ENCODE measurements around the gene LRSAM1. TPM values are rescaled to one million over a fixed set of nuclear protein-coding genes. Genes with fewer than 3 reads are reported as not detected.
A peak's percentile ranks its signal among the peaks of the same experiment; 100 is the strongest.

Gene LRSAM1
- total and polyA plus RNA-seq, 2 of the 8 experiments (the other 6 are each of a cell fraction or from before 2014, with no cell fraction given), result 9.7 to 18.3 TPM

- H4K91ac ChIP-seq (replicated peaks; ENCODE audit: insufficient read length, low read length), result no peak overlapping the region
- H3K56ac ChIP-seq (replicated peaks; ENCODE audit: insufficient read length, low read depth, low read length), result no peak overlapping the region
- peak overlapping the region; percentile 92 to 99 (median 98) for H3K9ac ChIP-seq (replicated peaks in 1 of 4; ENCODE audit: extremely low read depth in 1 of 4, low read depth in 3 of 4, low read length in 3 of 4)
- H2BK120ac ChIP-seq (replicated peaks; ENCODE audit: low read depth, low read length), result no peak overlapping the region
- no peak for FAIRE-seq
- H3K9me3 ChIP-seq (ENCODE audit: insufficient read depth in 2 of 2, low read depth in 1 of 2, low read length in 1 of 2), result 0 out of 4 replicates have a peak, but pooled peaks cover 0 to 1% of the 10 kb centered on the region in 2 experiments
- H3K4ac ChIP-seq (replicated peaks; ENCODE audit: insufficient read length, low read depth, low read length), result no peak overlapping the region
- H3K27me3 ChIP-seq (replicated peaks in 1 of 4; ENCODE audit: control insufficient read depth in 3 of 4, extremely low read depth in 1 of 4, insufficient read depth in 3 of 4, low read length in 3 of 4), result no peaks in the 10 kb centered on the region
- no peak overlapping the region for H2BK15ac ChIP-seq (ENCODE audit: low read length)
- 66% methylated on average over 5 of the region's 5 CpGs; no CpG with 5 or more reads in 1 of the 2 experiments for WGBS, 2 experiments (ENCODE audit: extremely low coverage in 1 of 2, insufficient coverage in 1 of 2, insufficient read length in 1 of 2, insufficient replicate concordance in 2 of 2, low coverage in 1 of 2, low lambda C conversion rate in 2 of 2, missing lambda C conversion rate in 1 of 2)
- peak overlapping the region; percentile 56 for H3K27ac ChIP-seq (ENCODE audit: low read depth, low read length)
- no peak overlapping the region for H4K8ac ChIP-seq (ENCODE audit: extremely low read depth, insufficient read depth, low read length)
- H2BK5ac ChIP-seq (ENCODE audit: low read depth, low read length), result peak overlapping the region; percentile 73; the same call in 1 of the 2 replicates
- H2BK20ac ChIP-seq (ENCODE audit: low read length), result no peak overlapping the region
- no peak overlapping the region for H2AK5ac ChIP-seq (ENCODE audit: low read depth, low read length)
- peaks cover 36 to 63% (median 49%) of the 10 kb centered on the region in 4 experiments for H3K36me3 ChIP-seq (ENCODE audit: control insufficient read depth in 2 of 4, insufficient read depth in 4 of 4, low read length in 3 of 4)
- peaks cover 20 to 27% of the 10 kb centered on the region in 2 experiments for H4K20me1 ChIP-seq (replicated peaks in 1 of 2; ENCODE audit: control insufficient read depth in 1 of 2, insufficient read depth in 2 of 2, low read length in 2 of 2)
- peaks cover 17 to 38% of the 10 kb centered on the region in 2 experiments for H3K79me2 ChIP-seq (ENCODE audit: control insufficient read depth in 1 of 2, insufficient read depth in 2 of 2, low read length in 2 of 2)
- peaks cover 7% of the 10 kb centered on the region; the same call in 1 of the 2 replicates for H3K79me1 ChIP-seq (ENCODE audit: low read depth, low read length)
- H3K14ac ChIP-seq (ENCODE audit: insufficient read length), result no peak overlapping the region
- ChIA-PET CTCF (ENCODE audit: partially characterized antibody) (interaction anchor here (1.2 kb wide), 1 partner anchor 78 kb away, joined by 3 read pairs; no protein-coding TSS in a partner anchor), POLR2A (ENCODE audit: partially characterized antibody) (interaction anchor here (0.7 to 9.0 kb wide), 30 partner anchors 9 to 474 kb away, joined by 3 to 125 read pairs (median 6); partner anchors contain the start of genes SLC2A8, TTC16 and ZNF79)
- no peak overlapping the region for H3K23ac ChIP-seq (ENCODE audit: insufficient read length)
- peak overlapping the region; percentile 95 to 100 for H3K4me2 ChIP-seq (ENCODE audit: insufficient read depth in 1 of 2, low read depth in 2 of 2, low read length in 2 of 2)
- H3K18ac ChIP-seq (ENCODE audit: extremely low read depth, low read length), result no peak overlapping the region
- peak overlapping the region; percentile 85 to 99 (median 88) for H3K4me3 ChIP-seq (ENCODE audit: extremely low read depth in 1 of 4, insufficient read depth in 2 of 4, low read depth in 3 of 4, low read length in 4 of 4)
- no peak for DNase-seq (ENCODE audit: low read depth in 1 of 2, low spot score in 2 of 2)
- no peak overlapping the region for H2BK12ac ChIP-seq (ENCODE audit: low read depth, low read length)
- peaks cover 0 to 6% (median 4%) of the 10 kb centered on the region in 4 experiments; a peak in 4 of 7 replicates for H3K4me1 ChIP-seq (replicated peaks in 1 of 4; ENCODE audit: control insufficient read depth in 3 of 4, insufficient read depth in 4 of 4, low read length in 3 of 4)
- H4K5ac ChIP-seq (ENCODE audit: insufficient read length, low read depth, low read length), result no peak overlapping the region
- peaks cover 19% of the 10 kb centered on the region for H3K23me2 ChIP-seq (ENCODE audit: low read depth, low read length)
- H2AFZ ChIP-seq (ENCODE audit: low read length), result no peak overlapping the region
- TF ChIP-seq CTBP2 (IDR thresholded peaks at IDR 0.05; ENCODE audit: borderline replicate concordance, insufficient read depth, insufficient read length, low read length), result no peak
- no peak for TF ChIP-seq SP2 (IDR thresholded peaks at IDR 0.05; ENCODE audit: low read length)
- no peak for TF ChIP-seq USF2 (IDR thresholded peaks at IDR 0.05; ENCODE audit: low read length)
- TF ChIP-seq RAD21 (IDR thresholded peaks at IDR 0.05 in 1 of 2, conservative IDR thresholded peaks at IDR 0.05 in 1 of 2; ENCODE audit: low read depth in 2 of 2, low read length in 2 of 2), result no peak
- no peak for TF ChIP-seq HDAC6 (IDR thresholded peaks at IDR 0.05; ENCODE audit: low read depth, low read length)
- TF ChIP-seq SAP30 (IDR thresholded peaks at IDR 0.05; ENCODE audit: insufficient read depth, insufficient replicate concordance, low read length), result peak; percentile 27
- no peak for TF ChIP-seq GABPA (IDR thresholded peaks at IDR 0.05; ENCODE audit: borderline replicate concordance, insufficient read depth, low read length)
- peak in 1 of 2 experiments; percentile 65; a peak in 1 of 3 replicates for TF ChIP-seq POLR2A (IDR thresholded peaks at IDR 0.05; ENCODE audit: control extremely low read depth in 1 of 2, low read depth in 2 of 2, low read length in 2 of 2)
- TF ChIP-seq TAF7 (optimal IDR thresholded peaks at IDR 0.05; ENCODE audit: borderline replicate concordance, low read depth, low read length), result peak; percentile 71
- TF ChIP-seq NANOG (IDR thresholded peaks at IDR 0.05; ENCODE audit: insufficient read depth, low read depth, low read length, poor library complexity, severe bottlenecking), result no peak
Measured at GRCh38 chr9:127449332-127449966, 1.9 kb upstream of the LRSAM1 start.

Data from H1 (cell line).